HEK293 (cell line): ENCODE measurements around the gene ARHGAP5.

Experiments
- CTCF ChIA-PET: fragments of 350-600 bp; formaldehyde crosslinking; extraction: SDS; loops from one replicate; lab custom pipeline; 2021; ENCODE audit warnings: antibody characterized with exemption; lab: Yijun Ruan, JAX
- POLR2A ChIA-PET: fragments of 300-600 bp; formaldehyde crosslinking; extraction: SDS; loops from one replicate; lab custom pipeline; 2020; ENCODE audit warnings: antibody characterized with exemption, inconsistent platforms; lab: Yijun Ruan, JAX
- H3K27ac ChIP-seq: fragments of 200-500 bp; sonication (Bioruptor generic); 2 replicates; pipeline ENCODE4 v1.5.1; 2014; ENCODE audit warnings: low read depth, low read length, control low read depth, inconsistent platforms; ENCODE audit errors: extremely low read depth
- H3K36me3 ChIP-seq, 2 experiments: fragments of 200-500 bp in 1 of 2; sonication (Bioruptor generic) in 1 of 2; 1 replicate in 1 of 2; 2 replicates in 1 of 2; pipeline ENCODE4 v1.5.1; 2014 to 2017; ENCODE audit warnings: inconsistent platforms in 2 of 2, low read length in 2 of 2; ENCODE audit not compliant: control insufficient read depth in 2 of 2, insufficient read depth in 1 of 2
- H3K4me1 ChIP-seq: fragments of 200-500 bp; sonication (Bioruptor generic); 2 replicates; pipeline ENCODE4 v1.5.1; 2014; ENCODE audit warnings: mild to moderate bottlenecking, low read length, inconsistent platforms; ENCODE audit not compliant: control insufficient read depth, insufficient read depth
- H3K4me3 ChIP-seq: 2 replicates; pipeline ENCODE4 v1.5.1; 2011; ENCODE audit warnings: low read depth, mild to moderate bottlenecking, control low read depth, low read length, moderate library complexity
- H3K9me3 ChIP-seq: fragments of 200-500 bp; sonication (Bioruptor generic); 2 replicates; pipeline ENCODE4 v1.5.1; 2014; ENCODE audit warnings: low read depth, low read length, inconsistent platforms; ENCODE audit not compliant: control insufficient read depth, insufficient read depth
- GFI1B ChIP-seq: fragments of 450-650 bp; formaldehyde crosslinking; IDR thresholded peaks from 2 replicates; pipeline ENCODE4 v1.5.1; 2016; ENCODE audit warnings: missing biosample characterization, missing genetic modification characterization
- GLIS2 ChIP-seq: fragments of 450-650 bp; formaldehyde crosslinking; IDR thresholded peaks from 2 replicates; pipeline ENCODE4 v1.5.1; 2016; ENCODE audit warnings: missing biosample characterization, missing genetic modification characterization
- SCRT1 ChIP-seq: fragments of 450-650 bp; formaldehyde crosslinking; IDR thresholded peaks from 2 replicates; pipeline ENCODE4 v1.5.1; 2016; ENCODE audit warnings: missing biosample characterization, missing genetic modification characterization, borderline replicate concordance
- SP7 ChIP-seq: fragments of 450-650 bp; formaldehyde crosslinking; IDR thresholded peaks from 2 replicates; pipeline ENCODE4 v1.5.1; 2016; ENCODE audit warnings: missing biosample characterization, missing genetic modification characterization
- YY2 ChIP-seq: fragments of 450-650 bp; formaldehyde crosslinking; IDR thresholded peaks from 2 replicates; pipeline ENCODE4 v1.5.1; 2016; ENCODE audit warnings: missing biosample characterization, missing genetic modification characterization
- ZBTB17 ChIP-seq: fragments of 450-650 bp; formaldehyde crosslinking; IDR thresholded peaks from 2 replicates; pipeline ENCODE4 v1.5.1; 2016; ENCODE audit warnings: missing biosample characterization, missing genetic modification characterization
- ZBTB7A ChIP-seq: fragments of 450-650 bp; formaldehyde crosslinking; IDR thresholded peaks from 2 replicates; pipeline ENCODE4 v1.5.1; 2016; ENCODE audit warnings: low read depth, missing biosample characterization, missing genetic modification characterization
- ZFHX2 ChIP-seq: fragments of 450-650 bp; formaldehyde crosslinking; conservative IDR thresholded peaks from 2 replicates; pipeline ENCODE4 v1.5.1; 2016; ENCODE audit warnings: missing biosample characterization, missing genetic modification characterization
- ZIC2 ChIP-seq: fragments of 450-650 bp; formaldehyde crosslinking; IDR thresholded peaks from 2 replicates; pipeline ENCODE4 v1.5.1; 2016; ENCODE audit warnings: missing biosample characterization, missing genetic modification characterization
- ZNF138 ChIP-seq: fragments of 450-650 bp; formaldehyde crosslinking; IDR thresholded peaks from 2 replicates; pipeline ENCODE4 v1.5.1; 2016; ENCODE audit warnings: missing biosample characterization, missing genetic modification characterization, borderline replicate concordance
- ZNF140 ChIP-seq: fragments of 450-650 bp; formaldehyde crosslinking; IDR thresholded peaks from 2 replicates; pipeline ENCODE4 v1.5.1; 2016; ENCODE audit warnings: missing biosample characterization, missing genetic modification characterization
- ZNF157 ChIP-seq: fragments of 450-650 bp; formaldehyde crosslinking; IDR thresholded peaks from 2 replicates; pipeline ENCODE4 v1.5.1; 2016; ENCODE audit warnings: missing biosample characterization, missing genetic modification characterization
- ZNF2 ChIP-seq: fragments of 450-650 bp; formaldehyde crosslinking; IDR thresholded peaks from 2 replicates; pipeline ENCODE4 v1.5.1; 2016; ENCODE audit warnings: missing biosample characterization, missing genetic modification characterization
- ZNF214 ChIP-seq: fragments of 450-650 bp; formaldehyde crosslinking; IDR thresholded peaks from 2 replicates; pipeline ENCODE4 v1.5.1; 2017; ENCODE audit warnings: missing biosample characterization, mild to moderate bottlenecking, missing genetic modification characterization, borderline replicate concordance
- ZNF239 ChIP-seq: fragments of 450-650 bp; formaldehyde crosslinking; IDR thresholded peaks from 2 replicates; pipeline ENCODE4 v1.5.1; 2016; ENCODE audit warnings: missing biosample characterization, missing genetic modification characterization
- ZNF302 ChIP-seq: fragments of 450-650 bp; formaldehyde crosslinking; IDR thresholded peaks from 2 replicates; pipeline ENCODE4 v1.5.1; 2016; ENCODE audit warnings: missing biosample characterization, missing genetic modification characterization, low read depth
- ZNF366 ChIP-seq: fragments of 450-650 bp; formaldehyde crosslinking; conservative IDR thresholded peaks from 2 replicates; pipeline ENCODE4 v1.5.1; 2016; ENCODE audit warnings: missing biosample characterization, missing genetic modification characterization
- ZNF433 ChIP-seq: fragments of 450-650 bp; formaldehyde crosslinking; IDR thresholded peaks from 2 replicates; pipeline ENCODE4 v1.5.1; 2016; ENCODE audit warnings: missing biosample characterization, missing genetic modification characterization, low read depth
- ZNF544 ChIP-seq: fragments of 450-650 bp; formaldehyde crosslinking; IDR thresholded peaks from 2 replicates; pipeline ENCODE4 v1.5.0; 2017; ENCODE audit warnings: missing biosample characterization, missing genetic modification characterization
- ZNF600 ChIP-seq: fragments of 450-650 bp; formaldehyde crosslinking; IDR thresholded peaks from 2 replicates; pipeline ENCODE4 v1.5.1; 2016; ENCODE audit warnings: missing biosample characterization, missing genetic modification characterization
- ZNF610 ChIP-seq: fragments of 450-650 bp; formaldehyde crosslinking; IDR thresholded peaks from 2 replicates; pipeline ENCODE4 v1.5.1; 2016; ENCODE audit warnings: missing biosample characterization, missing genetic modification characterization, borderline replicate concordance
- ZNF629 ChIP-seq: fragments of 450-650 bp; formaldehyde crosslinking; IDR thresholded peaks from 2 replicates; pipeline ENCODE4 v1.5.1; 2017; ENCODE audit warnings: missing biosample characterization, missing genetic modification characterization
- ZNF658 ChIP-seq: fragments of 450-650 bp; formaldehyde crosslinking; IDR thresholded peaks from 2 replicates; pipeline ENCODE4; 2016; ENCODE audit warnings: missing biosample characterization, missing genetic modification characterization
- ZNF660 ChIP-seq: fragments of 450-650 bp; IDR thresholded peaks from 2 replicates; pipeline ENCODE4 v1.5.1; 2018; ENCODE audit warnings: missing biosample characterization, mild to moderate bottlenecking, missing genetic modification characterization
- ZNF707 ChIP-seq: fragments of 450-650 bp; formaldehyde crosslinking; IDR thresholded peaks from 2 replicates; pipeline ENCODE4 v1.5.1; 2016; ENCODE audit warnings: missing biosample characterization, missing genetic modification characterization
- ZNF792 ChIP-seq: fragments of 450-650 bp; formaldehyde crosslinking; IDR thresholded peaks from 2 replicates; pipeline ENCODE4 v1.5.1; 2016; ENCODE audit warnings: missing biosample characterization, missing genetic modification characterization
- ZNF830 ChIP-seq: fragments of 450-650 bp; IDR thresholded peaks from 2 replicates; pipeline ENCODE4 v1.5.0; 2018; ENCODE audit warnings: missing biosample characterization, missing genetic modification characterization, low read depth, mild to moderate bottlenecking, moderate library complexity
- TF ChIP-seq, protein P1 (sequence below): fragments of 450-650 bp; formaldehyde crosslinking; IDR thresholded peaks from 2 replicates; pipeline ENCODE4 v1.5.1; 2017; ENCODE audit warnings: missing biosample characterization, missing genetic modification characterization
- TF ChIP-seq, protein P2 (sequence below): fragments of 450-650 bp; formaldehyde crosslinking; IDR thresholded peaks from 2 replicates; pipeline ENCODE4 v1.5.1; 2016; ENCODE audit warnings: missing biosample characterization, missing genetic modification characterization

Gene ARHGAP5

DNA sequence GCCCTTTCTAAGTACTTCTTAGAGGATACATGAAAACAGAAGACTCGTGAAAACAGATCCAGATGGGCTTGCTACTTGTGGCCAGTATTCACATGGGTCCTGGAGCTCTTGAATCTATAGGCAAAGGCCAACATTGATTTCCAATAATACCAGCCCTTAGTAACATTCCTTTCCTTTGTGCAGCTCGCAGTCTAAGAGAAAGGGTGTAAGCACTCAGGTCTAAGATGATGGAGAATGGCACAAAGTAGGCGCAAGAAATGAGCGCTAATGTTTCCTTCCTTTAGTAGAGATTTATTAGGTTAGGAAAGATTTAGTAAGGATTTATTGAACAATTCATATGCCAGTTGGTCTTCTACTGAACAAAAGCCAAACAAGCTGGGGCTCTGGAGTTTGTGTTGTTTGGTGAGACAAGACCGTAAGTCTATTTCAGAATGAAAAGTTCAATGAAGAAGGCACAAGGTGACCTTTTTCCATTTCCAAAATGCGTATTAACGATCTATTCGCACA, 125.4 kb downstream of the ARHGAP5 start:
- POLR2A ChIA-PET = interaction anchor here (0.5 to 2.9 kb wide), 2 partner anchors 115 to 125 kb away, joined by 5 to 36 read pairs; partner anchors contain the start of gene ARHGAP5
- peak overlapping the region; percentile 87; the same call in 1 of the 2 replicates for H3K27ac ChIP-seq

DNA sequence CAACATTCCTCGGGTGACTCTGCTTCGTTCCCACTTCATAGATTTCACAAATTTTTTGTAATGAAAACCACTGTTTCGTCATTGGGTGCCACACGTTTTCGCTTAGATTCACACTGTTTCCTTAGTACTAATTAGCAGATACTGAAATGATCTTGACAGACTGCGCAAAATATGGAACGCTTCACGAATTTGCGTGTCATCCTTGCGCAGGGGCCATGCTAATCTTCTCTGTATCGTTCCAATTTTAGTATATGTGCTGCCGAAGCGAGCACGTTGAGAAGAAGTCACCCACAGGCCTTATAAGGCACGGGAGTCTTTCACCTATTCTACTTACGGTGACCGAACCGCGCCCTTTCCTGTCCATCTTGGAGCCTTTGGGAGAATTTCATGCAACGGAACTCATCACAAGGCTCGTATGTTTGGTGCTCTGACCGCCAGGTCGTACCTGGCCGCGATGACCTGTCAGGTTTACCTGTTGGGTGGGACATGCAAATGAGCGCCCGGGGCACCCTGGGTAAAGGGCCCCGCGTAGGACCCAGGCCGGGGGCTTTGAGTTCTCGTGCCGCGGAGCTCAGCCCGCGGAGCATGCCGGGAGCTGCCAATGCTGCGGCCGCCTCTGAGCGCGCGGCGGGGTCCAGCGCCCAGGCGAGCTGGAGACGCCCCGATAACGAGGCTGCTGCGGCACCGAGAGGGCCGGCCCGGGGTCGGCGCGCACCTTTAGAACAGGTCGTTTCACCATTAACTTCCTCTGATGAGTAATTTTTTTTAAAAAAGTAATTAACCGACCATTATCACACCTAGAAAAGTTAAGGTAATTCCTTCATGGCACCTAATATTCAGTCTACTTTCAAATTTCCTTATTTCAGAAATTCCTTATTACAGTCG, 126.1 kb downstream of the ARHGAP5 start, which contains the start of gene RNU6-8:
Gene RNU6-8 (minus strand): TSS at position 272 of the 885 bp plus-strand sequence.
- Histone ChIP-seq H3K4me3 (peak within 1 kb of the TSS; percentile 46), H3K4me1 (peaks cover 15% of the 10 kb centered on the region; the same call in 1 of the 2 replicates), H3K36me3 (no peaks in the 10 kb centered on the region), H3K27ac (peak within 1 kb of the TSS; percentile 95), H3K9me3 (no peaks in the 10 kb centered on the region)
- POLR2A ChIA-PET = interaction anchor here (0.5 to 2.9 kb wide), 2 partner anchors 116 to 126 kb away, joined by 5 to 36 read pairs; partner anchors contain the start of gene ARHGAP5
- CTCF ChIA-PET = interaction anchor here (0.6 to 0.9 kb wide), 2 partner anchors 50 to 310 kb away, joined by 3 to 5 read pairs; no protein-coding TSS in a partner anchor
- TF ChIP-seq ZNF600 (tag by site-specific recombination) (peak; percentile 30; the same call in 1 of the 2 replicates), ZNF433 (tag by site-specific recombination) (no peak), ZIC2 (tag by site-specific recombination) (no peak), ZNF302 (no peak), ZNF610 (tag by site-specific recombination) (no peak), ZNF707 (tag by site-specific recombination) (no peak), ZNF544 (tag by site-specific recombination) (no peak), ZNF660 (tag by site-specific recombination) (peak; percentile 67), ZNF140 (tag by site-specific recombination) (no peak), ZNF2 (tag by site-specific recombination) (peak; percentile 89), ZBTB7A (tag by site-specific recombination) (no peak), ZBTB17 (tag by site-specific recombination) (peak; percentile 78), YY2 (tag by site-specific recombination) (no peak), ZNF629 (tag by site-specific recombination) (peak; percentile 93), SP7 (tag by site-specific recombination) (peak; percentile 84), ZNF792 (tag by site-specific recombination) (no peak), GFI1B (no peak), SCRT1 (tag by site-specific recombination) (no peak), ZNF157 (tag by site-specific recombination) (no peak), ZFHX2 (tag by site-specific recombination) (0 out of 2 replicates have a peak, but pooled peaks have one; percentile 10), ZNF138 (tag by site-specific recombination) (no peak), ZNF658 (tag by site-specific recombination) (no peak), GLIS2 (tag by site-specific recombination) (no peak), ZNF830 (tag by site-specific recombination) (no peak)
- TF ChIP-seq, protein P1, sequence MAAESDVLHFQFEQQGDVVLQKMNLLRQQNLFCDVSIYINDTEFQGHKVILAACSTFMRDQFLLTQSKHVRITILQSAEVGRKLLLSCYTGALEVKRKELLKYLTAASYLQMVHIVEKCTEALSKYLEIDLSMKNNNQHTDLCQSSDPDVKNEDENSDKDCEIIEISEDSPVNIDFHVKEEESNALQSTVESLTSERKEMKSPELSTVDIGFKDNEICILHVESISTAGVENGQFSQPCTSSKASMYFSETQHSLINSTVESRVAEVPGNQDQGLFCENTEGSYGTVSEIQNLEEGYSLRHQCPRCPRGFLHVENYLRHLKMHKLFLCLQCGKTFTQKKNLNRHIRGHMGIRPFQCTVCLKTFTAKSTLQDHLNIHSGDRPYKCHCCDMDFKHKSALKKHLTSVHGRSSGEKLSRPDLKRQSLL (tag by site-specific recombination) = no peak
- TF ChIP-seq, protein P2, sequence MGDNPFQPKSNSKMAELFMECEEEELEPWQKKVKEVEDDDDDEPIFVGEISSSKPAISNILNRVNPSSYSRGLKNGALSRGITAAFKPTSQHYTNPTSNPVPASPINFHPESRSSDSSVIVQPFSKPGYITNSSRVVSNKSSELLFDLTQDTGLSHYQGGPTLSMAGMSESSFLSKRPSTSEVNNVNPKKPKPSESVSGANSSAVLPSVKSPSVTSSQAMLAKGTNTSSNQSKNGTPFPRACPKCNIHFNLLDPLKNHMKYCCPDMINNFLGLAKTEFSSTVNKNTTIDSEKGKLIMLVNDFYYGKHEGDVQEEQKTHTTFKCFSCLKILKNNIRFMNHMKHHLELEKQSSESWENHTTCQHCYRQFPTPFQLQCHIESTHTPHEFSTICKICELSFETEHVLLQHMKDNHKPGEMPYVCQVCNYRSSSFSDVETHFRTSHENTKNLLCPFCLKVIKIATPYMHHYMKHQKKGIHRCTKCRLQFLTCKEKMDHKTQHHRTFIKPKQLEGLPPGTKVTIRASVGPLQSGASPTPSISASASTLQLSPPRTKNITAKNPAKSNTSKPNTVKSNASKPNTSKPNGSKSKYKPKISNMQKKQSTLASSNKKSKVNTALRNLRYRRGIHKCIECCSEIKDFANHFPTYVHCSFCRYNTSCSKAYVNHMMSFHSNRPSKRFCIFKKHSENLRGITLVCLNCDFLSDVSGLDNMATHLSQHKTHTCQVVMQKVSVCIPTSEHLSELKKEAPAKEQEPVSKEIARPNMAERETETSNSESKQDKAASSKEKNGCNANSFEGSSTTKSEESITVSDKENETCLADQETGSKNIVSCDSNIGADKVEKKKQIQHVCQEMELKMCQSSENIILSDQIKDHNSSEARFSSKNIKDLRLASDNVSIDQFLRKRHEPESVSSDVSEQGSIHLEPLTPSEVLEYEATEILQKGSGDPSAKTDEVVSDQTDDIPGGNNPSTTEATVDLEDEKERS (tag by site-specific recombination) = no peak

More for the DNA sequence above, 125.4 kb downstream of the ARHGAP5 start:
- H3K4me3 ChIP-seq = peak overlapping the region; percentile 14; the same call in 1 of the 2 replicates
- no peaks in the 10 kb centered on the region for H3K9me3 ChIP-seq
- TF ChIP-seq ZNF366 (tag by site-specific recombination) (no peak), ZNF214 (tag by site-specific recombination) (no peak), ZNF239 (tag by site-specific recombination) (no peak)
- TF ChIP-seq, protein P1 (tag by site-specific recombination) = peak; percentile 70
- CTCF ChIA-PET = interaction anchor here (0.6 kb wide), 1 partner anchor 735 kb away, joined by 8 read pairs; no protein-coding TSS in a partner anchor
- peaks cover 15% of the 10 kb centered on the region; the same call in 1 of the 2 replicates for H3K4me1 ChIP-seq
- no peaks in the 10 kb centered on the region for H3K36me3 ChIP-seq
